Measurements from ENCODE around the gene ITM2B. TPM values are rescaled to one million over a fixed set of nuclear protein-coding genes. Genes with fewer than 3 reads are reported as not detected.
A peak's percentile ranks its signal among the peaks of the same experiment; 100 is the strongest.

The ITM2B gene
- total and polyA plus RNA-seq, 5 donors = 585 to 643 (median 621) TPM

- Histone ChIP-seq H3K4me3 (ENCODE audit: low read length) (no peak overlapping the region), H3K27me3 (ENCODE audit: control insufficient read depth, insufficient read depth) (no peaks in the 10 kb centered on the region), H3K4me1 (ENCODE audit: control insufficient read depth, insufficient read depth, low read length) (no peaks in the 10 kb centered on the region), H3K27ac (ENCODE audit: low read length) (no peak overlapping the region), H3K9me3 (ENCODE audit: control insufficient read depth, low read length) (no peaks in the 10 kb centered on the region)
- 89% methylated on average over 3 of the region's 3 CpGs for WGBS
- DNase-seq (no peak), ATAC-seq (no peak)
- intact Hi-C loops (cut with DNase I) = no loop called here
Measured at GRCh38 chr13:48224701-48225100, 8.3 kb upstream of the ITM2B start.

- Histone ChIP-seq H3K27me3 (ENCODE audit: control insufficient read depth, insufficient read depth) (no peaks in the 10 kb centered on the region), H3K4me1 (ENCODE audit: control insufficient read depth, insufficient read depth, low read length) (peaks cover 2% of the 10 kb centered on the region), H3K4me3 (ENCODE audit: low read length) (no peak overlapping the region), H3K27ac (ENCODE audit: low read length) (no peak overlapping the region), H3K9me3 (ENCODE audit: control insufficient read depth, low read length) (no peaks in the 10 kb centered on the region)
- intact Hi-C loops (cut with DNase I) = loop anchor here (5.0 to 10.0 kb wide), 4 partner anchors 74 to 136 kb away; partner anchors contain the start of genes MED4 (in 2 of the 4) and RB1 (in 2 of the 4)
- DNase-seq (no peak), ATAC-seq (no peak)
- 77% methylated on average over 2 of the region's 2 CpGs for WGBS
Measured at GRCh38 chr13:48230541-48230940, 2.5 kb upstream of the ITM2B start.

- Histone ChIP-seq H3K27ac (ENCODE audit: low read length) (no peak overlapping the region), H3K4me1 (ENCODE audit: control insufficient read depth, insufficient read depth, low read length) (peaks cover 2% of the 10 kb centered on the region), H3K4me3 (ENCODE audit: low read length) (no peak overlapping the region), H3K27me3 (ENCODE audit: control insufficient read depth, insufficient read depth) (no peaks in the 10 kb centered on the region), H3K9me3 (ENCODE audit: control insufficient read depth, low read length) (no peaks in the 10 kb centered on the region)
- 27% methylated on average over 4 of the region's 4 CpGs for WGBS
- ATAC-seq (peak; percentile 40 to 41), DNase-seq (no peak)
- intact Hi-C loops (cut with DNase I) = loop anchor here (5.0 to 10.0 kb wide), 4 partner anchors 74 to 136 kb away; partner anchors contain the start of genes MED4 (in 2 of the 4) and RB1 (in 2 of the 4)
Measured at GRCh38 chr13:48231080-48231479, 1.9 kb upstream of the ITM2B start.

- Histone ChIP-seq H3K27me3 (ENCODE audit: control insufficient read depth, insufficient read depth) (no peaks in the 10 kb centered on the region), H3K4me3 (ENCODE audit: low read length) (peak overlapping the region; percentile 77), H3K27ac (ENCODE audit: low read length) (peak overlapping the region; percentile 81), H3K9me3 (ENCODE audit: control insufficient read depth, low read length) (no peaks in the 10 kb centered on the region), H3K4me1 (ENCODE audit: control insufficient read depth, insufficient read depth, low read length) (peaks cover 2% of the 10 kb centered on the region)
- DNase-seq (no peak), ATAC-seq (peak; percentile 28 to 38)
- intact Hi-C loops (cut with DNase I) = loop anchor here (5.0 to 10.0 kb wide), 4 partner anchors 73 to 137 kb away; partner anchors contain the start of genes MED4 (in 2 of the 4) and RB1 (in 2 of the 4)
Measured at GRCh38 chr13:48231933-48232332, 1.1 kb upstream of the ITM2B start.

- peak overlapping the region; percentile 75 for H3K27ac ChIP-seq (ENCODE audit: low read length)
- WGBS = 15% methylated on average over 23 of the region's 23 CpGs
- peaks cover 2% of the 10 kb centered on the region for H3K4me1 ChIP-seq (ENCODE audit: control insufficient read depth, insufficient read depth, low read length)
- peak overlapping the region; percentile 77 for H3K4me3 ChIP-seq (ENCODE audit: low read length)
- no peak for DNase-seq
- no peaks in the 10 kb centered on the region for H3K9me3 ChIP-seq (ENCODE audit: control insufficient read depth, low read length)
- intact Hi-C loops (cut with DNase I) = loop anchor here (5.0 to 10.0 kb wide), 4 partner anchors 72 to 138 kb away; partner anchors contain the start of genes MED4 (in 2 of the 4) and RB1 (in 2 of the 4)
- no peaks in the 10 kb centered on the region for H3K27me3 ChIP-seq (ENCODE audit: control insufficient read depth, insufficient read depth)
- peak; percentile 53 to 70 for ATAC-seq
Measured at GRCh38 chr13:48232420-48233045, 473 bp upstream of the ITM2B start.

GRCh38 chr13:48233889-48234488 lies 983 bp downstream of the ITM2B start:
- H3K4me3 ChIP-seq (ENCODE audit: low read length) = peak overlapping the region; percentile 77
- intact Hi-C loops (cut with DNase I) = loop anchor here (5.0 to 10.0 kb wide), 4 partner anchors 71 to 139 kb away; partner anchors contain the start of genes MED4 (in 2 of the 4) and RB1 (in 2 of the 4)
- H3K27ac ChIP-seq (ENCODE audit: low read length) = peak overlapping the region; percentile 98
- no peaks in the 10 kb centered on the region for H3K9me3 ChIP-seq (ENCODE audit: control insufficient read depth, low read length)
- ATAC-seq (no peak), DNase-seq (no peak)
- WGBS = under 1% methylated on average over 12 of the region's 12 CpGs
- H3K27me3 ChIP-seq (ENCODE audit: control insufficient read depth, insufficient read depth) = no peaks in the 10 kb centered on the region
- H3K4me1 ChIP-seq (ENCODE audit: control insufficient read depth, insufficient read depth, low read length) = peaks cover 2% of the 10 kb centered on the region

- Histone ChIP-seq H3K4me1 (ENCODE audit: control insufficient read depth, insufficient read depth, low read length) (peaks cover 2% of the 10 kb centered on the region), H3K4me3 (ENCODE audit: low read length) (peak overlapping the region; percentile 77), H3K27ac (ENCODE audit: low read length) (no peak overlapping the region), H3K27me3 (ENCODE audit: control insufficient read depth, insufficient read depth) (no peaks in the 10 kb centered on the region), H3K9me3 (ENCODE audit: control insufficient read depth, low read length) (no peaks in the 10 kb centered on the region)
- WGBS = 3% methylated on average over 7 of the region's 7 CpGs
- intact Hi-C loops (cut with DNase I) = loop anchor here (5.0 to 10.0 kb wide), 4 partner anchors 70 to 140 kb away; partner anchors contain the start of genes MED4 (in 2 of the 4) and RB1 (in 2 of the 4)
- no peak for ATAC-seq
- no peak for DNase-seq
Measured at GRCh38 chr13:48234566-48235340, 1.7 kb downstream of the ITM2B start.

GRCh38 chr13:48235341-48236135 lies 2.5 kb downstream of the ITM2B start:
- ATAC-seq (no peak), DNase-seq (peak in 1 of 3 donors; percentile 65)
- Histone ChIP-seq H3K4me3 (ENCODE audit: low read length) (peak overlapping the region; percentile 77), H3K9me3 (ENCODE audit: control insufficient read depth, low read length) (no peaks in the 10 kb centered on the region), H3K4me1 (ENCODE audit: control insufficient read depth, insufficient read depth, low read length) (peaks cover 2% of the 10 kb centered on the region), H3K27me3 (ENCODE audit: control insufficient read depth, insufficient read depth) (no peaks in the 10 kb centered on the region), H3K27ac (ENCODE audit: low read length) (peak overlapping the region; percentile 60)
- WGBS = 6% methylated on average over 7 of the region's 7 CpGs
- intact Hi-C loops (cut with DNase I) = loop anchor here (10.0 kb wide), 3 partner anchors 69 to 141 kb away; partner anchors contain the start of genes MED4 (in 2 of the 4) and RB1 (in 2 of the 4)

GRCh38 chr13:48236528-48237353 lies 3.7 kb downstream of the ITM2B start:
- H3K27ac ChIP-seq (ENCODE audit: low read length) = peak overlapping the region; percentile 49
- intact Hi-C loops (cut with DNase I) = loop anchor here (10.0 kb wide), 3 partner anchors 68 to 142 kb away; partner anchors contain the start of genes MED4 (in 2 of the 4) and RB1 (in 2 of the 4)
- WGBS = 17% methylated on average over 3 of the region's 3 CpGs

More at GRCh38 chr13:48236528-48237353, 3.7 kb downstream of the ITM2B start:
- Histone ChIP-seq H3K27me3 (ENCODE audit: control insufficient read depth, insufficient read depth) (no peaks in the 10 kb centered on the region), H3K4me3 (ENCODE audit: low read length) (peak overlapping the region; percentile 77), H3K4me1 (ENCODE audit: control insufficient read depth, insufficient read depth, low read length) (peaks cover 2% of the 10 kb centered on the region), H3K9me3 (ENCODE audit: control insufficient read depth, low read length) (no peaks in the 10 kb centered on the region)
- DNase-seq (no peak), ATAC-seq (no peak)
